ENCODE results near the gene DOCK3. TPM values are rescaled to one million over a fixed set of nuclear protein-coding genes. Genes with fewer than 3 reads are reported as not detected.

Gene DOCK3
- total RNA-seq, 4 donors from 2014 or later = 0.33 to 5.3 (median 0.50) TPM

- no peak for TF ChIP-seq CTCF (IDR thresholded peaks at IDR 0.05; ENCODE audit: low read depth)
These were observed 12.5 kb downstream of the DOCK3 start for GRCh38 chr3:50687127-50687751.

GRCh38 chr3:50687916-50688315, 13.2 kb downstream of the DOCK3 start:
- no peak for TF ChIP-seq CTCF (IDR thresholded peaks at IDR 0.05; ENCODE audit: low read depth)

- TF ChIP-seq CTCF (IDR thresholded peaks at IDR 0.05; ENCODE audit: low read depth) = no peak
These were observed 14.8 kb downstream of the DOCK3 start for GRCh38 chr3:50689558-50689957.

- TF ChIP-seq CTCF (IDR thresholded peaks at IDR 0.05; ENCODE audit: low read depth) = no peak
These were observed 20.3 kb downstream of the DOCK3 start for GRCh38 chr3:50695031-50695430.

GRCh38 chr3:50696276-50696675, 21.5 kb downstream of the DOCK3 start:
- TF ChIP-seq CTCF (IDR thresholded peaks at IDR 0.05; ENCODE audit: low read depth) = no peak

- no peak for TF ChIP-seq CTCF (IDR thresholded peaks at IDR 0.05; ENCODE audit: low read depth)
These were observed 23.5 kb downstream of the DOCK3 start for GRCh38 chr3:50698269-50698668.

GRCh38 chr3:50708620-50709019, 33.9 kb downstream of the DOCK3 start:
- TF ChIP-seq CTCF (IDR thresholded peaks at IDR 0.05; ENCODE audit: low read depth) = no peak

Measured in subcutaneous adipose tissue (tissue), 4 donors.